NCI-H524 treated with DMSO at 0.1 percent for 48 hours (cell line): Measurements from ENCODE around the gene UTP25.

ENCODE experiments used
- DNase-seq: peaks from one replicate; lab custom pipeline; 2025; lab: John Stamatoyannopoulos, UW

The UTP25 gene

GRCh38 chr1:209839875-209840546, 12.2 kb downstream of the UTP25 start:
- no peak for DNase-seq

GRCh38 chr1:209840611-209841010, 12.8 kb downstream of the UTP25 start:
- DNase-seq = no peak

DNA sequence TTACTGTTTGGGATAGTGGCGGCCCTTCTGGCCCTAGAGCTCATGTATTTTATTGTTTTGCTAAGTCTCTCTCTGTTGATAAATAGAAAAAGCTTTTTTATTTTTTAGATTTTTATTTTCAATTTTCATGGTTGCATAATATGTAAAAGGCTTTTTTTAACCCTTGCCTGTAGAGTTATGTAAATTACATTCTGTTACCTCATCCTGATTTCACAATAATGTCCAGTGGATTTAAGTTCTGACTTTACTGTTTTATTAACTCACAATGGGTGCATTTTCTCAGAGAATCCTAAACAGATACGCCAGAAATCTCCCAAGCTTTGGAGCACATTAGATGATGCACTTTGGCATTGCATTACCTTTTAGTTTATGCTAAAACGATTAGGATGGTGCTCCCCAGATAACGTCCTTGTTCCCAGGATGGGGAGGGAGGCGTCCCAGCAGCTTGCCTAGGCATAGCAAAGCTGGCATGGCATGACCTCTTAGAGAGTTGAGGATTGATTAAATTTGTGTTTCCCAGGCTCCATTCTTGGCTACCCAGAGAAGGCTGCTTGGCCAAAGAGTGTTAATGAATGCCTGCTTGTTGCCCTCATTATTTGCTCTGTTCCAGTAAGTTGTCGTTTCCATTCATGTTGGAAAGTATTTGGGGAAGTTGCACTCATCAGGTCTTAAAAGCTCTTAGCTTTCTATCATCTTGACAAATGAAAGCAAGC, 17.1 kb downstream of the UTP25 start:
- DNase-seq = no peak

GRCh38 chr1:209845408-209845725, 17.6 kb downstream of the UTP25 start:
- DNase-seq = no peak

DNA sequence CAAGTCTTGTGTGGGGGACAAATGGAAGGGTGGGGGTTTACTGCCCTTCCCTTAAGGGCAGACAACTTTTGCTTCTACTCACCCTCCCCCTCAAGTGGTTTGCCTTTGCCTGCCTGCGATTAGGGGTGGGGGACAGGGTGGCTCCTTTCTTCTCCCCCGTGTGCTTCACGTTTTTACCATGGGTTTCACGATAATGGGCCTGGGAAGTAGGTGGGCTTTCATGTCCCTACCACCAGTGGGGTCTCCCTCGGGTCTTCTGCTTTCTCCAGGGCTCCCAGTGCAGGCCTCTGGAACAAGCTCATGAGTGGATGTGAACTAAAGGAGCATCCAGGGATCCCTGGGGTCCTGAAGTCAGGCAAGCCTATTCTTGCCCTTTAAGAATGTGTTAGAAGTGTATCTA, 21.6 kb downstream of the UTP25 start:
- DNase-seq = no peak

- DNase-seq = no peak
Measured at GRCh38 chr1:209850342-209850979, 22.7 kb downstream of the UTP25 start.

- DNase-seq = no peak
Measured at GRCh38 chr1:209853676-209854075, 25.9 kb downstream of the UTP25 start.

- no peak for DNase-seq
Measured at GRCh38 chr1:209854196-209854595, 26.4 kb downstream of the UTP25 start.

DNA sequence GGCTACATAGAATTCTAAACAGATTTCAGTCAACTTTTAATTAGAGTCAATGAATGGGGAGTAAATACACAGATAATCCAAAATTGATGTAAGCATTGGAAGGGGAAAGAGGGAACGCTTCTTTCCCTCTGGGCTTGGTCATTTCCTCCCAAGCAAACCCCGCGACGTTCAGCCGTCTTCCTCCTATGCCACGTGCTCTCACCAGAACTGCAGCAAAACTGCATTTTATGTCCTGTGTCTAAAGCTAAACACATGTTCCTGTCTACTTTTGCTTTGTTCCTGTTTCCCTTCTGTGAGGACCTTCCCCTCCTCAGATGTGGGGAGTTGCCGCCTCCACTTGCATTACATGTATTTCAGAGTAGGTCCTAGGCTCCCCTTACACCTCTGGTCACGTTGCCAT, 27.2 kb downstream of the UTP25 start:
- no peak for DNase-seq

DNA sequence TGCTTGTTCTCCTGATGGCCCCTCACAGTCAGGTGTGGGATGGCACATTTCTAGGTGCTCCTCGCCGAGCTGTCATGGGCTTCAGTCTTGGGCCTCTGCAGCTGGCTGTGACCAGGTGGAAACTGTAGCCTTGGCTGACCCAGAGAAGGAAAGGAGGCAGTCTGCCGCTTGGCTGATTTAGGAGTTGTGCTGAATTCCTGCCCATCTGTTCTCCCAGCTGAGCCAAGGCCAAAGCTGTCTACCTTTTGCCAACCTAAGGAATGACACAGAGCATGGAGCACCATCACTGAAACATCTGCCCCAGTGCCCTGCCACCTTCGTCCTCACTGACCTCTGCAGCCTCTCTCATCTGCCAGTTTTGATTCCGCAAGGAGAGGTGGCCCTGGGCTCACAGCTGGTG, 27.9 kb downstream of the UTP25 start:
- no peak for DNase-seq

DNA sequence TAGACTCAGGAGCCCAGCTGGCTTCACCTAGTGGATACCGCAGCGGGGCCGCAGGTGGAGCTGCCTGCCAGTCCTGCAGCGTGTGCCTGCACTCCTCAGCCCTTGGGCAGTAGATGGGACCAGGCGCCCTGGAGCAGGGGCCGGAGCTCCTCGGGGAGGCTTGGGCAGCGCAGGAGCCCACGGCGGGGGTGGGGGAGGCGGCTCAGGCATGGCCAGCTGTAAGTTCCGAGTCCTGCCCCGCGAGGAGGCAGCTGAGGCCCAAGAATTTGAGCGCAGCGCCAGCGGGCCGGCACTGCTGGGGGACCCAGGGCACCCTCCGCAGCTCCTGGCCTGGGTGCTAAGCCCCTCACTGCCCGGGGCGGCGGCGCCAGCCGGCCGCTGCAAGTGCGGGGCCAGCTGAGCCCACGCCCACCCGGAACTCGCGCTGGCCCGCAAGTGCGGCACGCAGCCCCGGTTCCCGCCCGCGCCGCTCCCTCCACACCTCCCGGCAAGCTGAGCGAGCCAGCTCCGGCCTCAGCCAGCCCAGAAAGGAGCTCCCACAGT, 30.9 kb downstream of the UTP25 start:
- DNase-seq = no peak

GRCh38 chr1:209860293-209860881, 32.6 kb downstream of the UTP25 start:
- no peak for DNase-seq

DNA sequence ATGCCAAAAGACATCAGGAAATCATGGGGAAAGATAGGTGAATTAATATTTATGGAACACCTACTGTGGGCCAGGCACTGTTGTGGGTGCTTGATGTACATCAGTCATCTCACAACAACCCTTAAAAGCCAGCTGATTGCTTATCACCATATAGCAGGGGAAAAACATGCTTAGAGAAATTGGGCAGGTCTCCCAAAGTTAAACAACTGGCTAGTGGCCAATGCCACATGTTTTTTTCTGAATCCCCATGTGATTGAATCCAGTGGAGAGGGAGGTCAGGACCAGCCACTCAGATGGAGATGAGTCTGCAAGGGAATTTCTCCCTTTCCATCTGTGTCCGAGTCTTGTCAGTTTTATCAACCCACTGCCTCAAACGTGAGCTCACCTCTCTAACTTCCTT, 33.5 kb downstream of the UTP25 start:
- DNase-seq = no peak

GRCh38 chr1:209862391-209863356, 34.9 kb downstream of the UTP25 start:
- DNase-seq = no peak

DNA sequence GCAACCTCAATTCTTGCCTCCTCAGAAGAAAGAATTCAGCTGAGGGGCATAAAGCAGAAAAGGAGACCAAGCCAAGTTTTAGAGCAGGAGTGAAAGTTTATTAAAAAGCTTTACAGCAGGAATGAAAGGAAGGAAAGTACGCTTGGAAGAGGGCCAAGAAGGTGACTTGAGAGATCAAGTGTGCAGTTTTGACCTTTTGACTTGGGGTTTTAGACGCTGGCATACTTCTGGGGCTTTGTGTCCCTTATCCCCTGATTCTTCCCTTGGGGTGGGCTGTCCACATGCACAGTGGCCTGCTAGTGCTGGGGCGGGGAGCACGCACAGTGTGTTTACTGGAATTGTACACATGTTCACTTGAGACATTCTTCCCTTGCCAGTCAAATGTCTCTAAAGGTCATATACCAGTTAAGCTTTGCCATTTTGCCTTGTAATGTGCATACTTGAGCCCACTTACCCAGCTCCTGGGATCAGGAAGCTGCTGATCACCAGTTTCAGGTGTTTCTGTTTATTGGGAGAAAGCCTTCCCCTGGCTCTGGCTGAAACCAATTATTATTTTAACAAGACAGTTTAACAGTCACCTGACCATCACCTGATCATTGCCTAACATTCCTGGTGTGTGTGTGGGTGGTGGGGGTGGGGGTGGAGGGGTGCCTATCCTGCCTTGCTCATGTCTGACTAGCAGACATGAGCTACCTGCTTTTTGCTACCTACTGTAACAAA, 36.2 kb downstream of the UTP25 start:
- DNase-seq = no peak

GRCh38 chr1:209866201-209866600, 38.4 kb downstream of the UTP25 start:
- DNase-seq = no peak

DNA sequence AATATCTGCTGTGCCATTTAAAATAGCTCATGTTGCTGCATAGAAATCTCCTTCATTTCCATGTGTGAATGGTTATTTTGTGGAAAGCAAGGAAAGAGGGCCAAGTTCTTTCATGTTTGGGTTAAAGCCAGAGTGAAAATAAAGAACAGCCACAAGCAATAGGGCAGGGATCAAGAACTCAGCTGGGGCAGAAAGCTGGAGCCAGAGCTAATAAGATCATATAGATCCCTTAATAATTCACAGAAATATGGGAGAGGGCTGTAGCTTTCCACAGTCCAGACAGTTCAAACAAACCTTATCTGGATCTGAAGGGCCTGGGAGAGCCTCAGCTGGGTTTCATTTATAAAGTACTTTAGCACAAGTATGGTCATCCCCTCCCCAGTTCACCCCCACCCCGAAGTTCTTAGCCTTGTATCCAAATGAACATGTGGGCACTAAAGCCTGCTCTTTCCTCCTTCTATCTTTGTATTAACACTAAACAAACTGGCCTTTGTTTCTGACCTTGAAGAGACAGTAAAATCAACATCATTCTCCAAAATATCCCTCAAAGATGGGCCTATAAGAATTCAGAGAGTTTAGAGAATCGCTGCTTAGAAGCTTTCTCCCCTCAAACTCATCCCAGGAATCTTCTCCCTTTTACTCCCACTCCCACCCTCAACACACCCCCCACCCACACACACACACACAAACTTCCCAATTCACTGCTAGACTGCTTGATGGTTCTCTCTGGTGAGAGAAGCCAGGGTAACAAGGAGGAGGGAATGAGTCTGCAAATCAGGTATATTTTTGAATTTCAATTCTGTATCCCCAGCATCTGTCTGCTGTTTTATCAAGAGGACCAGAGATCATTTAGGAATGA, 41.7 kb downstream of the UTP25 start:
- DNase-seq = no peak

DNA sequence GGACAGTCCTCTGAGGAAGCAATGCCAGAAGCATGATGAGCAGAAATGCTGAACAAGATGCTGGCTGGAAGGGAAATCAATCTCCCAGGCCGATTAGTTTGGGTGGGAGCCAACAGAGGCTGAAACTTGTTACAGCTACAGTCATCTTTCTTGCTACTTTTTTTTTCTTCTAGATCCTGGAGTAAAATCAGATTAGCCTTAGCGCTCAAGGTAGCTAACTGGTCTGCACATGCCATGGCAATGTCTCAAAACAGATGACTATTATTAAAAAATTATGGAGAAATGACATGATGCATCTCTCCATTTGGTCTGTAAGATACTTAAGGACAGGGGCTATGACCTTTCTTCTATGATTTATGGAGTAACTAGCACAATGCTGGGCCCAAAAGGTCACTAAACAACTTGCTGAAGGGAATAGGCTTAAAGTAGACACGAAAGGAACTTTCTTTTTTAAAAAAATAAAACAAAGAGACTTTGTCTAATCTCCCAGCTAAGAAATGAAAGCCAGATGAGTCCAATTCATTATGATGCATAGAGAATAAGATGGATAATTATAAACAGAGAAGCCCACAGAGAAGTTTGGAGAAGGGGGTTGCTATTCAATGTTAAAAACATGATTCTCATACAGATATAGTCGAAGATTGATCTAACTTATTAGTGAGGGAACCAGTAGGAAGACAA, 42.5 kb downstream of the UTP25 start:
- no peak for DNase-seq

- DNase-seq = no peak
Measured at GRCh38 chr1:209871006-209871405, 43.2 kb downstream of the UTP25 start.
